Measurements from ENCODE around the gene PDE4D. TPM values are rescaled to one million over a fixed set of nuclear protein-coding genes. Genes with fewer than 3 reads are reported as not detected.

The PDE4D gene
- total RNA-seq, 1 experiment from 2014 or later, result 3.6 TPM

DNA sequence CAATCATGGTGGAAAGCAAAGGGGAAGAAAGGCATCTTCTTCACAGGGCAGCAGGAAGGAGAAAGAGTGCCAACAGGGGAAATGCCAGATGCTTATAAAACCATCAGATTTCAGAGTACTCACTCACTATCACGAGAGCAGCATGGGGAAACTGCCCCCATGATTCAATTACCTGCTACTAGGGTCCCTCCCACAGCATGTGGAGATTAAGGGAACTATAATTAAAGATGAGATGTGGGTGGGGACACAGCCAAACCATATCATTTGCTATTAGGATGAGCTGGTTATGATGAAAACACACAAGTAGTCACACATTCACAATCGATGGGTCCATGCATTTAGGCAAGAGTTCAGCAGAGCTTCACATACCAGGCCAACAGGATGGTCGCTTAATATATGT, 469.0 kb downstream of the PDE4D start:
- Histone ChIP-seq H3K79me2 (ENCODE audit: low read length) (no peaks in the 10 kb centered on the region), H3K9me3 (ENCODE audit: low read length) (no peaks in the 10 kb centered on the region), H3K9ac (ENCODE audit: low read length) (no peak overlapping the region), H4K20me1 (ENCODE audit: low read length) (no peaks in the 10 kb centered on the region), H3K27ac (ENCODE audit: low read length) (no peak overlapping the region), H3K27me3 (ENCODE audit: low read length) (no peaks in the 10 kb centered on the region), H2AFZ (ENCODE audit: low read length) (no peak overlapping the region), H3K9me2 (replicated peaks; ENCODE audit: low read length) (no peaks in the 10 kb centered on the region), H3K36me3 (ENCODE audit: low read depth, low read length) (no peaks in the 10 kb centered on the region), H3F3A (ENCODE audit: low read length, unreplicated experiment) (no peaks in the 10 kb centered on the region), H3K4me1 (ENCODE audit: insufficient read depth, low read length) (no peaks in the 10 kb centered on the region), H3K4me2 (ENCODE audit: low read length) (no peak overlapping the region), H3K4me3 (ENCODE audit: low read length) (no peak overlapping the region)
- no TSS peak for BruUV-seq (replicated peaks)
- POLR2A ChIA-PET (ENCODE audit: unreplicated experiment), result no interaction called here
- CTCF ChIA-PET, result no interaction called here
- intact Hi-C loops (cut with micrococcal nuclease), result no loop called here
- TF ChIP-seq EZH2 (IDR thresholded peaks at IDR 0.05; ENCODE audit: low read length, unreplicated experiment) (no peak), EZH2phosphoT487 (IDR thresholded peaks at IDR 0.05; ENCODE audit: borderline replicate concordance, low read length) (no peak), CTCF (conservative IDR thresholded peaks at IDR 0.05; ENCODE audit: low read depth, low read length) (no peak)
- DNase-seq, result no peak
- ATAC-seq, result no peak

DNA sequence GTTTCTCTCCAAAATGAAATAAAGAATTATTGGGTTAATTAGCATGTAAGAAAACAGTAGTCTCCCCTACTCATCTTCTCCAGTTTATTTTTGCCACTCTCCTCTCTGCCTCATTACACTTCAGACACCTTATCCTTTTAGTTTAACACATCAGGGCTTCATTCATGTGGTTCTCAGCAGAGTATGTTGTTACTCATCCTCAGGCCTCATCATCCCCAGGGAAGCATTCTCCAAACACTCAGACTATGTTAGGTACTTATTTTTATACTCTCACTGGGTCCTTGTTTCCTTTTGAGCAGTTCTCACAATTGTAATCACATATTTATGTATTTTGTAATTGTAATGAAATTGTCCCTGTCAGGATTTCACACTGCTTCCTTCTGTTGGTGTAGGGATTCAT, 470.5 kb downstream of the PDE4D start:
- Histone ChIP-seq H3K9ac (ENCODE audit: low read length) (no peak overlapping the region), H4K20me1 (ENCODE audit: low read length) (no peaks in the 10 kb centered on the region), H2AFZ (ENCODE audit: low read length) (no peak overlapping the region), H3K4me1 (ENCODE audit: insufficient read depth, low read length) (no peaks in the 10 kb centered on the region), H3K9me2 (replicated peaks; ENCODE audit: low read length) (no peaks in the 10 kb centered on the region), H3K79me2 (ENCODE audit: low read length) (no peaks in the 10 kb centered on the region), H3K4me3 (ENCODE audit: low read length) (no peak overlapping the region), H3F3A (ENCODE audit: low read length, unreplicated experiment) (no peaks in the 10 kb centered on the region), H3K27ac (ENCODE audit: low read length) (no peak overlapping the region), H3K4me2 (ENCODE audit: low read length) (no peak overlapping the region), H3K27me3 (ENCODE audit: low read length) (no peaks in the 10 kb centered on the region), H3K9me3 (ENCODE audit: low read length) (no peaks in the 10 kb centered on the region), H3K36me3 (ENCODE audit: low read depth, low read length) (no peaks in the 10 kb centered on the region)
- intact Hi-C loops (cut with micrococcal nuclease), result no loop called here
- DNase-seq (no peak), ATAC-seq (no peak)
- ChIA-PET POLR2A (ENCODE audit: unreplicated experiment) (no interaction called here), CTCF (no interaction called here)
- BruUV-seq (replicated peaks), result no TSS peak
- TF ChIP-seq CTCF (conservative IDR thresholded peaks at IDR 0.05; ENCODE audit: low read depth, low read length) (no peak), EZH2 (IDR thresholded peaks at IDR 0.05; ENCODE audit: low read length, unreplicated experiment) (no peak), EZH2phosphoT487 (IDR thresholded peaks at IDR 0.05; ENCODE audit: borderline replicate concordance, low read length) (no peak)

DNA sequence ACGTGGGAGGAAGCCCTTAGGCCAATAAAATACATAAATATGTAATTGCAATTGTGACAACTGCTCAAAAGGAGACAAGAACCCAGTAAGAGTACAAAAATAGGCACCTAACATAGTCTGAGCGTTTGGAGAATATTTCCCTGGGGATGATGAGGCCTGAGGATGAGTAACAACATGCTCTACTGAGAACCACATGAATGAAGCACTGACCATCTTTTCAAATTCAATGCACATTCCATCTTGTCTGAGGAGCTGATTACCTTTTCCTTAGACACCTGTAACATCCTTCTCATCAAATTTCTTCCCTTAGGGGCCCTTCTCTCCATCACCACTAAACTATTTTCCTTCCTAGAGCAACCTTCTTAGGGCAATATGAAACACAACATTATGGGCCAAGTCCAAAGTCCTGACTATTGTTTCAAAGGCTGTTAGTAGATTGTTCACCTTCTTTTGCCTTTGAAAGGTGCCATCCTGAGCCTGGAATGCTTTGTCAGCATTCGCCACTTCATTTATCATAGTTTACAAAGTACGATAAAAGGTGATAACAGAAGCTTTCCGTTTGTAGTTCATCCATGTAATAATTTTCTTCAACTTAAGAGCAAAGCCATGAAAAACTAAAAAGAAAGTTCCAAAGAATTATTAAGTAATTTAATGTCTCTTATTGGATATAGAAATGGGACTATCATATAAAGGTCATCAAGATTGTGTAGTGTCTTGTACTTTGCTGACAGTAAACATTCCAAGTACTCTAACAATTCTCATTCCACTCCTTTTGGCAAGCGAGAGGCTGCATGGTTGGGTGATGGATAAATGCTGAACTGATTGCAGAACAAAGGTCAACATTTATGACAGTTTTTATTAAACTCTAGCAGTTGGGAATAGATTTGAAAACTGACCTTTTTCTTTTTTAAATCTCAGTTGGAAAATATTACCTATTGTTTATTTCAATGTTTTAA, 471.3 kb downstream of the PDE4D start:
- no TSS peak for BruUV-seq (replicated peaks)
- Histone ChIP-seq H3K4me1 (ENCODE audit: insufficient read depth, low read length) (no peaks in the 10 kb centered on the region), H4K20me1 (ENCODE audit: low read length) (no peaks in the 10 kb centered on the region), H2AFZ (ENCODE audit: low read length) (no peak overlapping the region), H3K27me3 (ENCODE audit: low read length) (no peaks in the 10 kb centered on the region), H3K27ac (ENCODE audit: low read length) (no peak overlapping the region), H3K9me2 (replicated peaks; ENCODE audit: low read length) (no peaks in the 10 kb centered on the region), H3F3A (ENCODE audit: low read length, unreplicated experiment) (no peaks in the 10 kb centered on the region), H3K9me3 (ENCODE audit: low read length) (no peaks in the 10 kb centered on the region), H3K9ac (ENCODE audit: low read length) (no peak overlapping the region), H3K79me2 (ENCODE audit: low read length) (no peaks in the 10 kb centered on the region), H3K36me3 (ENCODE audit: low read depth, low read length) (no peaks in the 10 kb centered on the region), H3K4me2 (ENCODE audit: low read length) (no peak overlapping the region), H3K4me3 (ENCODE audit: low read length) (no peak overlapping the region)
- intact Hi-C loops (cut with micrococcal nuclease), result no loop called here
- ChIA-PET CTCF (no interaction called here), POLR2A (ENCODE audit: unreplicated experiment) (no interaction called here)
- no peak for TF ChIP-seq EZH2 (IDR thresholded peaks at IDR 0.05; ENCODE audit: low read length, unreplicated experiment)
- no peak for TF ChIP-seq CTCF (conservative IDR thresholded peaks at IDR 0.05; ENCODE audit: low read depth, low read length)
- TF ChIP-seq EZH2phosphoT487 (IDR thresholded peaks at IDR 0.05; ENCODE audit: borderline replicate concordance, low read length), result no peak
- no peak for ATAC-seq
- DNase-seq, result no peak
